Upper lobe of right lung (tissue), 1 donor: ENCODE measurements around the gene ARHGAP24. TPM values are rescaled to one million over a fixed set of nuclear protein-coding genes. Genes with fewer than 3 reads are reported as not detected.

ENCODE experiments used
- ATAC-seq: fragments of 200-7000 bp; cut with Tn5 transposase; one replicate; pipeline ENCODE4 v1.9.1; 2020; ENCODE audit warnings: mild to moderate bottlenecking, moderate library complexity
- DNase-seq: peaks from one replicate; pipeline ENCODE4 v3.0.0-alpha.2; 2020
- H3K27ac ChIP-seq: fragments of 200-600 bp; one replicate; pipeline ENCODE4 v1.8.0; 2022
- H3K27me3 ChIP-seq: fragments of 200-600 bp; one replicate; pipeline ENCODE4 v1.8.0; 2022; ENCODE audit warnings: mild to moderate bottlenecking
- H3K36me3 ChIP-seq: fragments of 200-600 bp; one replicate; pipeline ENCODE4 v1.8.0; 2022
- H3K4me1 ChIP-seq: fragments of 200-600 bp; one replicate; pipeline ENCODE4 v1.8.0; 2022
- H3K4me3 ChIP-seq: fragments of 200-600 bp; one replicate; pipeline ENCODE4 v1.8.0; 2022; ENCODE audit warnings: mild to moderate bottlenecking
- H3K9me3 ChIP-seq: fragments of 200-600 bp; one replicate; pipeline ENCODE4 v1.8.0; 2022
- CTCF ChIP-seq: fragments of 200-600 bp; IDR thresholded peaks from one replicate; pipeline ENCODE4 v1.8.0; 2022; ENCODE audit warnings: antibody characterized with exemption
- intact Hi-C: fragments of 100-400 bp; cut with DNase I; formaldehyde crosslinking; loops from one replicate; pipeline ENCODE4 v1.11.0; 2022
- total RNA-seq: library from RNA; stranded (reverse); fragmentation: NEBNext Ultra II Directional; extraction: Animal tissue kit (Norgen Biotek cat#: 25700); gene quantifications from one replicate; pipeline ENCODE4 v1.2.1, GENCODE V29; 2021
- donor health status: DM: no; HTN: yes; CAD: no; lungs with severe emphysema.

The ARHGAP24 gene
- total RNA-seq, 1 donor from 2014 or later: 29.8 TPM

- intact Hi-C loops: loop anchor here (10.0 kb wide), 1 partner anchor 612 kb away; no protein-coding TSS in a partner anchor
- Histone ChIP-seq H3K4me1 (no peaks in the 10 kb centered on the region), H3K36me3 (no peaks in the 10 kb centered on the region), H3K27ac (no peak overlapping the region), H3K27me3 (no peaks in the 10 kb centered on the region), H3K4me3 (no peak overlapping the region), H3K9me3 (no peaks in the 10 kb centered on the region)
- DNase-seq (no peak), ATAC-seq (peak; percentile 66)
- peak; percentile 34 for TF ChIP-seq CTCF
Observed at GRCh38 chr4:85756938-85757337, 282.0 kb downstream of the ARHGAP24 start.

- peaks cover 5% of the 10 kb centered on the region for H3K4me1 ChIP-seq
- no peak for ATAC-seq
- intact Hi-C loops: loop anchor here (10.0 kb wide), 1 partner anchor 615 kb away; no protein-coding TSS in a partner anchor
Observed at GRCh38 chr4:85759388-85759787, 284.4 kb downstream of the ARHGAP24 start.

GRCh38 chr4:85760511-85760910 is 285.6 kb downstream of the ARHGAP24 start:
- no peak overlapping the region for H3K27ac ChIP-seq
- no peaks in the 10 kb centered on the region for H3K9me3 ChIP-seq
- DNase-seq (no peak), ATAC-seq (no peak)
- H3K4me3 ChIP-seq: no peak overlapping the region
- peaks cover 5% of the 10 kb centered on the region for H3K4me1 ChIP-seq
- TF ChIP-seq CTCF: no peak
- intact Hi-C loops: no loop called here
- H3K36me3 ChIP-seq: no peaks in the 10 kb centered on the region
- H3K27me3 ChIP-seq: no peaks in the 10 kb centered on the region

More at GRCh38 chr4:85759388-85759787, 284.4 kb downstream of the ARHGAP24 start:
- Histone ChIP-seq H3K27me3 (no peaks in the 10 kb centered on the region), H3K27ac (no peak overlapping the region), H3K9me3 (no peaks in the 10 kb centered on the region), H3K4me3 (no peak overlapping the region), H3K36me3 (no peaks in the 10 kb centered on the region)
- no peak for TF ChIP-seq CTCF
- no peak for DNase-seq

- Histone ChIP-seq H3K27me3 (no peaks in the 10 kb centered on the region), H3K9me3 (no peaks in the 10 kb centered on the region), H3K27ac (peak overlapping the region; percentile 73), H3K4me1 (peaks cover 5% of the 10 kb centered on the region), H3K4me3 (peak overlapping the region; percentile 14), H3K36me3 (no peaks in the 10 kb centered on the region)
- ATAC-seq (peak; percentile 84), DNase-seq (no peak)
- intact Hi-C loops: no loop called here
- no peak for TF ChIP-seq CTCF
Observed at GRCh38 chr4:85761803-85762528, 287.0 kb downstream of the ARHGAP24 start.

- H3K36me3 ChIP-seq: no peaks in the 10 kb centered on the region
- no peak for TF ChIP-seq CTCF
- DNase-seq (no peak), ATAC-seq (no peak)
- peaks cover 5% of the 10 kb centered on the region for H3K4me1 ChIP-seq
- H3K27ac ChIP-seq: peak overlapping the region; percentile 73
- intact Hi-C loops: no loop called here
- H3K9me3 ChIP-seq: no peaks in the 10 kb centered on the region
- H3K27me3 ChIP-seq: no peaks in the 10 kb centered on the region
- peak overlapping the region; percentile 14 for H3K4me3 ChIP-seq
Observed at GRCh38 chr4:85762529-85762871, 287.6 kb downstream of the ARHGAP24 start.
